ENCODE results near the gene KIF6.

Gene KIF6

DNA sequence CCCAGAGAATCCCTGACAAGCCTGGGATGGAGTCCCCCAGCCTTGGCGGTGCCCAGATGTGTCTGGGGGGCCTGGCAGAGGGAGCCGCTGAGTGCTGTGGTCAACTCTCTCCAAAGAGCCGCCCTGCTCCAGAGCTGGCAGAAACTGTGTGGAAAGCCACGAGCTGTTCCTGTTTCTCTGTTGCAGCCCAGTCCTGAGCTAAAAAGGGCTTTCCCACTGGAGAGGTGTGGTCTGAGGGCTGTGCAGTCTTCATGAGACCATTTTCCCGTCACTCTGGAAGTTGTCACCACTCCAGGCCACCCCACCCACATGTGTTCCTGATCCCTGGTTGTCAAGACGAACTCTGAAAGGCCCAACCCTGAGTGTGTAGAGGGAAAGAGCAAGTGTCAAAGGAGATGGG is 303.0 kb downstream of the KIF6 start:
- TF ChIP-seq GATA2 (IDR thresholded peaks at IDR 0.05; ENCODE audit: low read depth, low read length): no peak

DNA sequence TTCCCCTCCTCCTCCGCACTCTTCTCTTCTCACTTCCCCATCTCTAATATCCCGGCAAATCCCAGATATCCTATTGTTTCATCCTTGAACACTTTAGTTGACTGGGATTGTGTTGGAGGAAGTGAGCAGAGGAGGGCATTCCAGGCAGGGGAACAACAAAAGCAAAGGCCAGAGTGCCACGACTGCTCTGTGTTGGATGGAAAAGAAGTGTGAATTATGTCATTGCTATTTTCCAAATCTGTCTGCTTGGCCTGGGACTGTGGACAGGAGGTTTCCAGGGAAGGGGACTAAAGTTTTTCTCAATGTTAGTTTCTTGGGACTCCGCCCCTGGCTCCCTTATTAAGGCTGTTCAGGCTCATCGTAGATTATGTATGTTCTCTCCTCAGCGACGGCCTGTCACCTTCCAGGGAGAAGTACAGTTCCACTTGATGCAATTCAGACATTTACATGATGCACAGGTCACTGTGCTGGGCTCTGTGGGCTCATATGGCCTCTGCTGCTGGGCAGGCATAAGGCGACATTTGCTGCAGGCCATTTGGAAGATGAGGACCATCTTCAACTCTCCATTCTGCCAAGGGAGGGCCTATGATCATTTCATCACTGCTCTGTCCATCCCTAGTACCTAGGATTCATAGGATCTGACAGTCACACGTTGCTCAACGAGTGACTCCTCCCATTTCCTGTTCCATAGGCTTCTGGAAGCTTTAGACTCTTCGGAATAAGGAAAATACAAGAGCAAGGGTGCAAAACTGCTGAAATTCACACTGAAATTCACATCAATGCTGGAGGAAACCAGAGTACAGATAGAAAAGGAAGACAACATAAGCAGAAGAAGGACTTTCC is 303.6 kb downstream of the KIF6 start:
- no peak for TF ChIP-seq GATA2 (IDR thresholded peaks at IDR 0.05; ENCODE audit: low read depth, low read length)
- no peak for TF ChIP-seq GATA3 (IDR thresholded peaks at IDR 0.05; ENCODE audit: low read depth, low read length)

DNA sequence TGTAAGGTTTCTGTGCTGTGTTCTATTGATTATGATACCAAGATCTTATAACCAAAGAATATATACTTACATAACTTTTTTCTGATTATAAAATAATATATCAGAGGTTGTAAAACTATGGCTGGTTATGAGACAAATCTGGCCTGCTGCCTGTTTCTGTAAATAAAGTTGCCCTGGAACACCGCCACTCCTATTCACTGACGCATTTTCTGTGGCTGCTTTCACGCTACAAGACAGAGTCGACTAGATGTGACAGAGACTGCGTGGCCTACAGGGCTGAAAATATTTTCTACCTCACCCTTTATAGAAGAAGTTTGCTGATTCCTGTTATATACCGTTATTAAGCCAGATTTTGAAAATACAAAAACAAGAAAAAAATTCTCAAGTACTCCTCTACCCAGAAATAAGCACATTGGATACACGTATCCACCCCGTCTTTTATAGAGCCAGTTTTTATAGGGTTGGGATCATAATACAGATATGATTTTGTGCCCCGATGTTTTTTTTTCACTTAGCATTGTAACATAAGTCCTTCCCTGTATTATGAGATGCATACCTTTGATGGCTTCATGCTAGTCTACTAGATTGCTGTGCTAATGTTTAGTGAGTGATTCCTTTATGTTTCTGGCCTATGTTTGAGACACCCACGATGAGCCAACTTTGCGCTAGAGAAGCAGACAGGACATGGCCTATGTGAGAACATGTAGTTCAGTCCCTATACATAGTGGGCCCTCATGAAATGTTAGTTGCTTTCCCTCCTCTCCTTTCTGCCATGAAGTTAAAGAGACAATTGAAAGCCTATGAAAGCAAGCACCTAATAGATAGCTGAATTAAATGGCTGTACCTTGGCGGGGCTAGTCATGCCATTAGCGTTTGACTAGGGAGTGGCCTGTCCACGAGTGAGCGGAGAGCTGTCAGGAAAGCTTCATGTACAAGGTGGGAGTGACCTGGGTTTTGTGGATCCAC is 304.6 kb downstream of the KIF6 start:
- no peak for TF ChIP-seq GATA2 (IDR thresholded peaks at IDR 0.05; ENCODE audit: low read depth, low read length)
- TF ChIP-seq GATA3 (IDR thresholded peaks at IDR 0.05; ENCODE audit: low read depth, low read length): no peak

DNA sequence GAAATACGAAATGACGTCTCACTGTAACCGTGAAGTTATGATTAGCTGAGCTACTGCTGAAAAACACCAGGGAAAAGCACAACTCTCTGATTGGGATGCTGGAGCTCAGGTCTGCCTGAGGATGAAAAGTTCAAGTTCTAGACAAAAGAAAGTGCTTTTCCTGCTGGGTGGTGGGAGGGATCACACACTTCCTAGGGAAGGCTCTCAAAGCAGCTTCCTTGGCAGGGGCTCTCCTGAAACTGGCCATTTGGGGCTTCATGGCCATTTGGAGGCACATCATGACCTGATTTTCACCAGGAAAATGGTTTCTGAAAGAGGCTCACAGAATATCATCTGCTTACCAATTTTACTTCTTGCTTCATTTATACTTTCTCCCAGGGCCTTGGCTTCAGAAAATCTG is 305.6 kb downstream of the KIF6 start:
- TF ChIP-seq GATA2 (IDR thresholded peaks at IDR 0.05; ENCODE audit: low read depth, low read length): no peak
- no peak for TF ChIP-seq GATA3 (IDR thresholded peaks at IDR 0.05; ENCODE audit: low read depth, low read length)

DNA sequence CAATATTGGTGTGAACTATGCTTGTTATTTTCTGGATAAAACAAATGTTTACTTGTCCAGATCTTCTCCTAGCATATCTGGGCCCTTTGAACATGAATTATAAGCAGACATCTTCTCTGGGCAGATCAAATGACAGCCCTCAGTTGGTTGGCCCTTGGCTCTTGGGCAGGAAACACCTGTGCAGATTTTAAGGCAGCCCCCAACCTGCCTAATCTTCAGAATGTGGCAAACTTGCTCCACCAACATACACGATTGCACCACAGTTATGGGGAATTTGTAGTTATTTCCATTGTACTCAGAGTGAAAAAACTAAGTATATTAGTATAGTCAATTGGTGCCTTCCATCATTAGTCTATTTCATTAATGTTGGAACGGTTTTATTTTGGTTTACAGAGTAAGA is 307.8 kb downstream of the KIF6 start:
- TF ChIP-seq GATA3 (IDR thresholded peaks at IDR 0.05; ENCODE audit: low read depth, low read length) (no peak), GATA2 (IDR thresholded peaks at IDR 0.05; ENCODE audit: low read depth, low read length) (no peak)

DNA sequence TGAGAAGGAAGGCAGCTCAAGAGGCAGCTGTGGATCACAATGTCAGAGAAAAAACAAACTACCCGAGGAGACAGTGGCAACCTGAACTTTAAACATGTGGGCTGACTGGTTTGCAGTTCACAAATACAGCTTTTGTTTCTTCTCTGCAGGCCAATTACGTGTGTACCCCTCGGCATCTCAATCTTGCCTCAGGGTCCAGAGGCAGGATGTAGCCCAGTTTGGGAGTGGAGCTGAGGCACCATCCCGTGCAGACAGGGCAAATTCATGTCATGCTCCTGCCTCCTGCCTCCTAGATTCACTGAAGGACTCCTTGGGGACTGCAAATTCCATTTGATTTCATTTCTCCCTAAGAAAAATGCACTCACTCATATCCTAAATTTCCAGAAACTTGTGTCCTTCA is 308.5 kb downstream of the KIF6 start:
- TF ChIP-seq GATA2 (IDR thresholded peaks at IDR 0.05; ENCODE audit: low read depth, low read length) (no peak), GATA3 (IDR thresholded peaks at IDR 0.05; ENCODE audit: low read depth, low read length) (no peak)

DNA sequence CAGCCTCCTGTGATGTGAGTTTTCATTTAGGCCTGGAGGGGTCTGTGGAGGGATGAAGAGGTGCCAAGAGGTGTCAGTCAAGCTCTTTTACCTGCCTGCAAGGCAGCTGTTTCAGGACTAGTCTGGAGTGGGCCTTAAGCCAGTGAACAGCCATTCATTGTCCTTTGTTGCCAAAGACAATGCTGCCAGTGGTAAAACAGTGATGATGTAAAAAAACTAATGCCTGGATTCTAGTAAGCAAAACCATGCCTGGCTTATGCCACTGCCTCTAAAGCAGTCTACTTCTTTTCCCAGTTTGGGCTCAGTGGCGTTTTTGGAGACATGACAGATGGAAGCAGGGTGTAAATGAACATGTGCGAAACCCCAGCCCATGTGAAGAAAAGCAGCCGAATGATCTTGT is 309.2 kb downstream of the KIF6 start:
- TF ChIP-seq GATA3 (IDR thresholded peaks at IDR 0.05; ENCODE audit: low read depth, low read length): no peak
- no peak for TF ChIP-seq GATA2 (IDR thresholded peaks at IDR 0.05; ENCODE audit: low read depth, low read length)

DNA sequence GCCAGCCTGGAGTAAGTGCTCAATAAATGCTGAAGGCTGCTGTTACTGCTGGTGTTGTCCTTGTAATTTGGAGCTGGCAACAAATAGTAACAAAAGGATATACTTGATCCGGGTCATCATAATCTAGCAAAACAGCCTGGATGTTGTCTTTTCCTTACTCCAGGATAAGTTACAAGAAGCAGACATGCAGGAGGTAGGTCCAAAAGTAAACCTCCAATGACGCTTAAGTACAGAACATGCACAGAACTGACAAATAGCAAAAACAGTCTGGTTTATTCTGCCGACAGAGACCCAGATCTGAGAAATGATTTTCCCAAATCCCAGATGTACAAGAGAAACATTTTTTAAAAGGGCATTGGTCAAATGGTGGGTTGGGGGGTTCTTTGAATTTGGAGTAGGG is 309.7 kb downstream of the KIF6 start:
- no peak for TF ChIP-seq GATA3 (IDR thresholded peaks at IDR 0.05; ENCODE audit: low read depth, low read length)
- TF ChIP-seq GATA2 (IDR thresholded peaks at IDR 0.05; ENCODE audit: low read depth, low read length): no peak

DNA sequence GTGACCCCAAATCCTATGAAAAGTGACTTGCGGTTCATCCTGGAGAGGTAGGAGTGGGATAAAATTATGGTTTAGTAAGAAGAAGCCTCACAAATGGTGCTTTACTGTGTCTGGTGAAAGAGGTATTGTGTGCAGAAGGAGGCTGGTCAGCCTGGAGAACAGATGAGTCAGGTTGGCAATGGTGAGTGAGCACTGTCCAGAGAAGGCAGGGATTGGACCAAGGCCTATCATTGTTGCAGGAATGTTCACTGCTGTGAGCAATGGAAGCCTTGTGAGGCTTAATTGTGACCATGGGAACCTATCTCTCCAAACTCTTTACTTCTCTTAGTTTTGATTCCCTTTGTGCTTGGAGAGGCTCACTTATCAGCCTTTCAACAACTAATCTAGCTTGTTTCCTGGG is 313.7 kb downstream of the KIF6 start:
- no peak for TF ChIP-seq GATA3 (IDR thresholded peaks at IDR 0.05; ENCODE audit: low read depth, low read length)
- no peak for TF ChIP-seq GATA2 (IDR thresholded peaks at IDR 0.05; ENCODE audit: low read depth, low read length)

DNA sequence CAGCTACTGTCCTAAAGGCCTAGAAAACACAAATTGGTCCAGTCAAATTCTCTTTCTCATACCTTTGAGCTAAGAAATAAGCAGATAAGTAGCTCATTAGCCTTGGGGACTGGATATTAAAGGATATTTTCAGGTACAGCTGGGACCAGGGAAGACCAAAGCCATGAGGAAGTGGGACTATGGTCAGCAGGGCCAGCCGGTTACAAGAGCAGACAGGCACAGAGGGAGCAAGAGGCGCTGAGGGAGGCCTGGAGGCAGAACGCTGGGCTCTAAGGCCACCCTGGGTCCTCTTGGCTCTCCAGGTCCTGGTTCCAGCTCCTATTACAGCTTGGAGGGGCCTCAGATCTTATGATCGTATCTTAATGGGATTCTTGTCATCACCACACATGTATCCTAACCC is 314.2 kb downstream of the KIF6 start:
- TF ChIP-seq GATA2 (IDR thresholded peaks at IDR 0.05; ENCODE audit: low read depth, low read length) (no peak), GATA3 (IDR thresholded peaks at IDR 0.05; ENCODE audit: low read depth, low read length) (no peak)

DNA sequence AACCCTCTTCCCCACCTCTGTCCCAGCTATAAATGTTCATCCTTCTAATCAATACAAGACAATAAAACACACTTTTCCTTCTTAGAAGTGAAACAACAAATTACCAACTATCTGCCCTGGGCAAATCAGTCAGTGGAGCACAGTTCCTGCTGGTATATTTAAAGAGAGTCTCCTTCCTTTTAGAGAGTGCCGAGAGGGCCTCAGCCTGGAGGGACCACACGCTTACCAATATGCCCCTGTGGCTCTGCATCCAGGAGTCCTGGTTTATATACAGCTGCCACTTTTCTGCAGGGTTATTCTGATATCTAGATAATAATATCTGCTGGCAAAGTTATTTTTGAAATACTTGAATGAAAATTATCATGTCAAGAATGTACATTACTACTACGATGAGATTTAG is 315.3 kb downstream of the KIF6 start:
- no peak for TF ChIP-seq GATA2 (IDR thresholded peaks at IDR 0.05; ENCODE audit: low read depth, low read length)
- no peak for TF ChIP-seq GATA3 (IDR thresholded peaks at IDR 0.05; ENCODE audit: low read depth, low read length)

DNA sequence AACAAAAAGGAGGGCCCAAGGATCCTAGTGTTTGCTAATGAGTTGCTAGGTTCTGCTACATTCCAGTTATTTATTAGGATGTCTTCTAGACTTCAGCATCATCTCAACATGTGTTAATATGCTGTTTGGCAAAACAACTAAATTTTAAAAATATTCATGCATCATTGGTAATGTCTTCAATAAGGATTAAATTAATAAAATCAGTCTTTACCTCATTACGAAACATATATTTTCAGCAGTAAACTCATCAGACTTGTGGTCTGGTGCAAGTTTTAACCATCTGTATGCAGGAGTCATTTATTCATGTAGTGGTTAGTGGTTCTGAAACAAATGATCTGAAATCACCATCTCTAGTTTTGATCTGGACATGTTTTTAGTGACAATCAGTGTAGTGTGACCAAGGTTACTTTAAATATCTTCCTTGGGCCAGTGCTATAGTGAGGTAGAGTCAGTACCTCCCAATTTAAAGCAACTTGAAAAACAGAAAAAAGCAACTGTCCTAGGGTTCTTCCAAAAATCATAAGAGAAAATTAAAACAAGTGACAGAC is 317.7 kb downstream of the KIF6 start:
- TF ChIP-seq GATA3 (IDR thresholded peaks at IDR 0.05; ENCODE audit: low read depth, low read length) (no peak), GATA2 (IDR thresholded peaks at IDR 0.05; ENCODE audit: low read depth, low read length) (no peak)

DNA sequence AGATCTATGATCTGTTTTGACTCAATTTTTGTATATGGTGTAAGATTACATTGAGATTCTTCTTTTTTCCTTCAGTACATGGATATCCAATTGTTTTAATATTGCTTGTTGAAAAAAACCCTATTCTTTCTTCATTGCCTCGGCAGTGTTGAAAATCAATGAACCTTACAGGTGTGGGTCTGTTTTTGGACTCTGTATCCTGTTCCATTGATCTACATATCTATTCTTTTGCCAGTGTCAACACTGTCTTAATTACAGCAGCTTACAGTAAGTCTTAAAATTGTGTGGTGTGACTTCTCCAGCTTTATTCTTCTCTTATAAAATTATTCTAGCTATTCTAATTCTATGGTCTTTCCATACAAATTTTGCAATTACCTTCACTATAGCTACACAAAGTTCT is 320.9 kb downstream of the KIF6 start:
- no peak for TF ChIP-seq GATA2 (IDR thresholded peaks at IDR 0.05; ENCODE audit: low read depth, low read length)

DNA sequence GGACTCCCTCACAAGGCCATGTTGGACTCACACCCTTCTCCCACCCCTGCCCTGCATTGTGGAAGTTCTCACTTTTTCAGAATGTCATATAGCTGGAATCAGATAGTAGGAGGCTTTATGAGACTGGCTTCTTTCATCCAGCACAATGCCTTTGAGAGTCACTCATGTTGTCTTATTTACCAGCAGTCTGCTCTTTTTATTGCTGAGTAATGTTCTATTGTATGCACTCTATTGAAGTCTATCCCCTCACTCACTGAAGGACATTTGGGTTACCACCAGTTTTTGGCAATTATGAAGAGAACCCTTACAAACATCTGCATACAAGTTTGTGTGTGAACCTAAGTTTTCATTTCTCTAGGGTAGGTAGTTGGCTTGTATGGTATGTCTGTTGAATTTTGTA is 321.9 kb downstream of the KIF6 start:
- TF ChIP-seq GATA2 (IDR thresholded peaks at IDR 0.05; ENCODE audit: low read depth, low read length): no peak
- TF ChIP-seq GATA3 (IDR thresholded peaks at IDR 0.05; ENCODE audit: low read depth, low read length): no peak

Data from SH-SY5Y (cell line).